ENCODE data around the gene WDR27.
"Not testable (repeated sequence)": the region's sequence is repeated elsewhere in the genome, so short reads cannot be mapped to it uniquely, and the experiment has no call there.

WDR27 gene

DNA sequence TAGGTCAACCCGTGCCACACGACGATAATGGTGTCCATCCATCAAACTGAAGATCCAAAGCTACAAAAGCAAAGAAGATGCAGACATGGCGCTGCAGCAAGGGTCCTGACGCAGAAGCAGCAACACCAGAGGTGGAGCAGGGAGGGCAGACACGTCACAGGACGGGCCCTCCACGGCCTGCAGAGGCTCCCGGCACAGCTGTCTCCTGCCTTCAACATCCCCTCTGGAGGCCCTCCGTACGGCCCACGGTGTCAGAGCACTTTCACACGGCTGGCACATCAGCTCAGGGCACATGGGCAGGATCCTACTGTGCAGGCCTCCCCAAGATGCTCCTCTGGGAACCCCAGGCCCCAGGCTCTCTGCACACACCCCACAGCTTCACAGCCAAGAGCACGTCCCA is 37.6 kb downstream of the WDR27 start:
- in situ Hi-C loops (cut with MboI; ENCODE audit: low sequenced_read_pairs) = no loop called here

DNA sequence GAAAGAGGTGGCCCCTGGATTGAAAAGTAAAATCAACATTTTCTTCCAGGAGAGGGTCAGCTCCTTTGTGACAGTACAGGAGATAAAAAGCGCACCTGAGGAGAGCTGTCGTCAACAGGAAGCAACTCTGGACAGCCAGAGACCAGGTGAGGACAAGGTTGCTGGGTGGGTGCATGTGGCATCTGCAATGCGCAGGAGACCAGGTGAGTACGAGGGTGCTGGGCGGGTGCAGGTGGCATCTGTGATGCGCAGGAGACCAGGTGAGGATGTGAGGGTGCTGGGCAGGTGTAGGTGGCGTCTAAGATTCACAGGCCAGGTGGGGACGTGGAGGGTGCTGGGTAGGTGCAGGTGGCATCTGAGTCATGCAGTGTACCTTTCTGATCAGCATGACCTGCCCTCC is 38.4 kb downstream of the WDR27 start:
- in situ Hi-C loops (cut with MboI; ENCODE audit: low sequenced_read_pairs) = no loop called here

DNA sequence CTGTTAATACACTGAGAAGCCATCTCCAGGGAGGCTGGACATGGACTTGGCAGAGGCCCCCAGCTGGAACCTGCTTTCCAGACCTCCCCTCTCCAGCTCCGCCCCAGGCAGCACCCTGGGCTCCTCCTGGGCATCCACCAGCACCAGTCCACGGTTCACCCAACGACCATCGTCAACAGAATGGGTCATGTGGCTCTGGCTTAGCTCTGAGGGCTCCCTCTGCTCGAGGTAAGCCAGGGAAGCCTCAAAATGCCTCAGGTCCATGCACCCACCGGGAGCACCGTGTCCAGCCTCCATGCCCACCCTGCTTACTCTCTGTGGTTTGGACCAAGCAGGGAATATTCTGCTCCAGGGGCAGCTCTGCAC is 40.5 kb downstream of the WDR27 start:
- in situ Hi-C loops (cut with MboI; ENCODE audit: low sequenced_read_pairs) = no loop called here

DNA sequence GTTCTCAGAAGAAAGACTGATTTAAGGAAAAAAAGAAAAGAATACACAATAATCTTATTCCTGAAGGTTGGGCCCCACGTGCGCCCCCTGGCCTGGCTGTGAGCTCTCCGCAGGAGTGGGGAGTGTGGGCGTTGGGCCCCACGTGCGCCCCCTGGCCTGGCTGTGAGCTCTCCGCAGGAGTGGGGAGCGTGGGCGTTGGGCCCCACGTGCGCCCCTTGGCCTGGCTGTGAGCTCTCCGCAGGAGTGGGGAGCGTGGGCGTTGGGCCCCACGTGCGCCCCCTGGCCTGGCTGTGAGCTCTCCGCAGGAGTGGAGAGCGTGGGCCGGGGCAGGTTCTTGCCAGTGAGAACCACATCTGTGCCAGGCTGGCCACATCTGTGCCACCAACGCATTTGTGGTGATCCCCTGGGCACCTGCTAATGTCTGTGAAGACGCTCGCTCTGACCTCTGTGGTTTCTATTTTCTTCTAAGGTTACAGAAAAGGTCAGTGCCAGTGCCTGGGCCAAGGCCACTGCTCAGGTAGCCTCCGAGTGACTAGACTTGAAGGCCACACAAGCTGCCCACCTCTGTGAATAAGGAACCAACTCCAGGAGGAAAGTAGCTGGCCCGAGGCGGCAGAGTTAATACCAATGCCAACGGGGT is 41.0 kb downstream of the WDR27 start:
- in situ Hi-C loops (cut with MboI; ENCODE audit: low sequenced_read_pairs) = no loop called here

DNA sequence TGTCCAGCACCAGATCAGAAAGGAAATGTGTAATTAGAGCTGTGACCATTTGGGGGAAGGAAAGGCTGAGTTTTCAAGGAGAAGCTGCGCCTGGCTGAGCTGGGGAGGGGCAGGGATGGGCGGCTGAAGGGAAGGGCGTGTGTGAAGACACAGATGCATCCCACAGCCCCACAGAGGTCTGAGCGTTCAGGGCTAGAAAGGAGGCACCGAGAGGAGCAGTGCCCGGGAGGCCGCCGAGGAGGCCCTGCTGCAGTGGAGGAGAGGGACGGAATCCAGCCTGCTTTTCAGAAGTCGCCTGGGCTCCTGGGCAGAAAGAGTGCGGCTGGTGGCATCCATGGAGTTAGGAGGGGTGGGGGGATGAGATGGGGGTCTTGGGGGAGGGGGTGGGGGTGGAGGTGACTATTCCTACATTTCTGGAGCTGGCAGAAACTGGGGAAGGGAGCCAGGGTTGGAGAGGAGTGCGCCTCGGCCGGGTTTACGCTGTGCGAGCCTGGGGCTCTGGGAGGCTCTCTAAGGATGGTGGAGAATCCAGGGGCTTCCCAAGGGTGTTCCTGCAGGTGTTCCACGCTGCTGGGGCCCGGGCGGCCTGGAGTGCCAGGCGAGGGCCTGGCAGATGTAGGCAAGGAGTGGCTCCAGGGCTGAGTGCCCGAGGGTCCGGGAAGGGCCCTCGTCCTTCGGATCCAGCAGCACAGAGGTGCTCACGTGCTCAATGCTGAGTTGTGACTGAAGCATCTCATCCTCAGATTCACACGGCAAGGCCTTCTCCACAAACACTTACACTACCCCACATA is 41.8 kb downstream of the WDR27 start:
- in situ Hi-C loops (cut with MboI; ENCODE audit: low sequenced_read_pairs) = no loop called here

DNA sequence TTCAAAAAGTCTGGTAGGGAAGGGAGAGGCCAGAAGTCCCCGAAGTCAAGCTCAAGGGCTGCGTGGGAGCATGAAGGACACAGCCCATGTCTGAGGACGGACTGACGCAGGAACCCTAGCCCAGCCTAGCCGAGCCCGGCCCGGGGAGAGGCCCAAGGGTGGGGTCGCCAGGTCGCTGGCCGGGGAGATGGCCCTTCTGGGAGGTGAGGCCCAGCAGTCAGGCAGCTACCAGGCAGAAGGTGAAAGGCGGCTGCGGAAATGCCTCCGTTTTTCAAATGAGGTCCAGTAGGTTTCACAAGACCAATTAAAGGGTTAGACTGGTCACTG is 44.6 kb downstream of the WDR27 start:
- in situ Hi-C loops (cut with MboI; ENCODE audit: low sequenced_read_pairs) = no loop called here

DNA sequence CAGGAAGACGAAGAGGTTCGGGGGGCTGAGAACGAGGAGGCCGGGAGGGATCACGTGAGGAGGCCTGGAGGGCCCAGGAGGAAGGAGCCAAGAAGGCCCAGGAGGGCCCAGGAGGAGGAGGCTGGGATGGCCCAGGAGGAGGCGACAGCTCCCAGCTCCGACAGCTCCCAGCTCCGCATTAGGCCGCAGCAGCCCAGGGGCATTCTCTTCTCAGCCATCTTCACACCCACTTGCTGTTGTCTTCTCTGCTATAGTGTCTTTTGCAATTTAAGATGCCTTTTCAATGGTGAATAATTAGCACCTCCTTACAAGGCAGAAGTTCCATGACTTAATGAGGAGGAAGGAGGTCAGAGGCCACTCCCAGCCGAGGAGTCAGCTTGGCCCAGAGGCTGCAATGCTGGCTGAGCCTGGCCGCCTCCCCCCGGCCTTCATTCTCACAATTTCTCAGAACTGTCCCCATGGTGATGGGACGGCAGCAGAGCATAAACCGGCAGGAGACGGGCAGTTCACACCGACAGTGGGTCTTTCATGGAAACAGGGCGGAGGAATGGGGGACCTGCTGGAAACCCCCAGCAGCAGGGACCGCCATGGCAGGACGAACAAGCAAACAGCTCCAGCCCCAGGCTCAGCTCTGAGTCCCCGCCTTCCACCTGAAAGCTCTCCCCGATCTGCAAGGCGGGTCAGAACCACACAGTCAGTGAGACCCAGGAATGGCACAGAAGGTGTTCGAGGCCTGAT is 45.1 kb downstream of the WDR27 start:
- in situ Hi-C loops (cut with MboI; ENCODE audit: low sequenced_read_pairs) = no loop called here

DNA sequence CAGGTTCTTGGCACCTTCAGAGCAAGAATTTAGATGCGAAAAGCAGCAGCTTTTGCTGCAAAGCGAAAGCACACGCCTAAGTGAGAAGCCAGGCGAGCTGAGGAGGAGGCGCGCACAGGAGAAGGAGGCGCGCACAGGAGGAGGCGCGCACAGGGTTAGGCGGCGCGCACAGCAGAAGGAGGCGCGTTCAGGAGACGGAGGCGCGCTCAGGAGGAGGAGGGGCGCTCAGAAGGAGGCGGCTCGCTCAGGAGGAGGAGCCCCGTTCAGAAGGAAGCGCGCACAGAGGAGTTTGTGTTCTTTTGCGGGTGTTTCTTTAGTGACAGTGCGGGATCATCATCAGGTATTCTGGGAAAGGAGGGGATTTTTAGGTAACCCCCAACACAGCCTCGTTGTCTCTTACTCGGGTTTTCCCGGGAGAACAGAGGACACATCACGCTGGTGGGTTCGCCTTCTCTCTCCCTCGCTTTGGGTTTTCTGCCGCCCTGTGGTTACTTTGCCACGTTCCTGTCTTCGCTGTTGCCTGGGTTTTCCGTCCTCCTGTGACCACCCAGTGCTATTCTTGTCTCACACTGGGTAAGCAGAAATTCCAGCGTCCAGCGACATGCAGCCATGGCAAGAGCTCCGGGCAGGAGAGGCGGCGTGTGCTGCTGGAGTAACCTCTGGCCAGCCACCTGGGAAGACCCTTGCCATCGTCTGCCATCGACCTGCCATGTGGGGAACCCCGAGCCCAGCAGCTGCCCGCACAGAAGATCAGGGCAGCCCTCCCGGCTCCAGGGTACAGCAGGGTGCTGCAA is 47.0 kb downstream of the WDR27 start:
- in situ Hi-C loops (cut with MboI; ENCODE audit: low sequenced_read_pairs) = no loop called here

DNA sequence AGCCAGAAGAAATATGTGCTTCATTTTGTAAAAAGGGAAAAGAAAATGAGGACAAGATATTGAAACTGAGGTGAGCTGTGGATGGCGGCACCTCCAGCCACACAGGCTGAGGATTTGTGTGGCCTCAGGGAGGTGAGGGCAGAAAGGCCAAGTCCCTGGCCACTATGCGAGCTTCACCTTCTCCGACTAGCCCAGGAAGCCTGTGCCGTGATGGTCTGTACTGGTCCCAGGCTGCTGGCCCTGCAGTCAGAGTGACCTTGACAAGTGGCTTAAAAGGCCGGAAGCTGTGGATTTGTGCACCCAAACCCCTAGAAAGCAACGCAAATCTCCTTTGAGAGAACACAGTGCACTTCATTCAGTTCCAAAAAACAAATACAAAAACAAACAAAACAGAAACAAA is 48.1 kb downstream of the WDR27 start:
- in situ Hi-C loops (cut with MboI; ENCODE audit: low sequenced_read_pairs) = no loop called here

DNA sequence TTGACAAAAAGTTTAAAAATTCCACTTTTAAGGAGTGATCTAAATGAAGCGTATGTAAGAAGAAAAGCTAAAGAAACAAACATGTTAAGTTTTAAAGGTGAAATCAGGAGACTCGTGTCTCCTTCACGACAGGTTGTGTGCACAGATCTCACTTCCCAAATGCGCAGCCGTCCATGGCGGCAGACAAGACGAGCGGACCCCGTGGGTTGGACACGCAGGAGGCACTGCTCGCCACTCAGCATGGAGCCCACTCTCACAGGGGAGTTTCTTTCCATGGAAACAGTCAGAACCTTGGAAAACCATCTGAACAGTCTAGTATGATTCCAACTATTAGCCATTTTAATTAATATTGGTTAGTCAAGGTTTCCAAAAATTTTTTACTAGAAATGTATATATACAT is 48.9 kb downstream of the WDR27 start:
- in situ Hi-C loops (cut with MboI; ENCODE audit: low sequenced_read_pairs) = no loop called here

DNA sequence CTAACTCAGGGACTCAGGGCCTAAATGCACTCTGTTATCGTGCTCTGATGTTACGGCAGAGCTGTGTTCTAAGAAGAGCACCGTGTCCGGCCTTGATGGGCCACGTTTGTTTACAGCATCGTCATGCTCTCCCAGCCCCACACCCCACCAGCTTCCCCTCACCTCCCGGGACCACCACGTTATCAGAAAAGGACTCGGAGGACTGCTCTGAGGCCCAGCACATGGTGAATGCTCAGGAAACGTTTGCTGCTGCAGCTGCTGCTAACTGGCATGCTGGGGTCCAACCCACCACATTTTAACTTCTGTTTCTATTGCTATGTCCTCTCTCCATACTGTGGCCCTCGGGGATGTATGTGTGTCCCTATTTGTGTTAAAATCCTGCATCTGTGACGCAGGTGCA is 50.3 kb downstream of the WDR27 start:
- in situ Hi-C loops (cut with MboI; ENCODE audit: low sequenced_read_pairs) = no loop called here

DNA sequence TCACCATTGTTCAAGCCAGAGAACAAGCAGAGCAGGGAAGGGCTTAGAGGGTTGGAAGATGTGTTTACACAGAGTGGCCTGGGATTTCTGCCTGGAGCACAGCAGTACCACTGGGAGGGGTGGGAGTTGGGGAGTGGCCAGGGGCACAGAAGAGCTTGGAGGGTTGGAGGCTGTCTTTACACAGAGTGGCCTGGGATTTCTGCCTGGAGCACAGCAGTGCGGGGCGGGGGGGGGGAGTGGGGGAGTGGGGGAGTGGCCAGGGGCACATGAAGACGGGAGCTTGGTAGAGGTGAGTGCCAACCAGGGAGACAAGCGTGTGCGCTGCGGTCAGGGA is 50.9 kb downstream of the WDR27 start:
- in situ Hi-C loops (cut with MboI; ENCODE audit: low sequenced_read_pairs) = no loop called here

DNA sequence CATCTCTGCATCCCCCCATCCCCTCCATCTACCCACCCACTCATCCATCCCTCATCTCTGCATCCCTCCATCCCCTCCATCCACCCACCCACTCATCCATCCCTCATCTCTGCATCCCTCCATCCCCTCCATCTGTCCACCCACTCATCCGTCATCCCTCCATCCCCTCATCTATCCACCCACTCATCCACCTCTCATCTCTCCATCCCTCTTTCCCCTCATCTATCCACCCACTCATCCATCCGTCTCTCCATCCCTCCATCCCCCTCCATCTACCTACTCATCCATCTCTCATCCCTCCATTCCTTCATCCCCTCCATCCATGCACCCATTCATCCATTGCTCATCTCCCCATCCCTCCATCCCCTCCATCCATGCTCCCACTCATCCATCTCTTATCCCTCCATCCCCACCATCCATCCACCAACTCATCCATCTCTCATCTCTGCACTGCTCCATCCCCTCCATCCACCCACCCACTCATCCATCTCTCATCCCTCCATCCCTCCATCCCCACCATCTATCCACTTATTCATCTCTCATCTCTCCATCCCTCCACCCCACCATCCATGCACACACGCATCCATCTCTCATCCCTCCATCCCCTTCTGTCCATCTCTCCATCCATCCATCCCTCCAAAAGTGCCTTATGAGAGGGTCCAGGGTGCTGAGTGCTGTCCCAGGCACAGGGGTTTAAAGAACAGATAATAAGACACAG is 51.4 kb downstream of the WDR27 start:
- in situ Hi-C loops (cut with MboI; ENCODE audit: low sequenced_read_pairs) = no loop called here

DNA sequence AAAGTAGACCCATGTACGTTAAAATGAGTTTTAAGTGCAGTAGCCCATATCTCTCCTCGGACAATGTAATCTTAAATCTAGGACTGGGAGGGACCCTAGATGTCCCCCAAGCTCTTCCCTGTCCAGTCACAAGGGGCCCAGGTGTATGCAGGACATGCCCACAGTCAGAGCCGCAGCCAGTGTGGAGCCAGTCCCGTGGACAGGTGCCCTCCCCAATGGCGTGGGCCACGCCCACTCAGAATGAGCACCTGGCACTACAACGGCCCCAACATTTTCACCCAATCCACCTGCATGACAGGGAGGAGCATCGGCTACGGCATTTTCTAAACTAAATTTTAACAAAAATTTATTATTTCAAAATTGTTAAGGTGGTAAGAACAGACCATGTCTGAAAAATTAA is 53.2 kb downstream of the WDR27 start:
- in situ Hi-C loops (cut with MboI; ENCODE audit: low sequenced_read_pairs) = no loop called here

DNA sequence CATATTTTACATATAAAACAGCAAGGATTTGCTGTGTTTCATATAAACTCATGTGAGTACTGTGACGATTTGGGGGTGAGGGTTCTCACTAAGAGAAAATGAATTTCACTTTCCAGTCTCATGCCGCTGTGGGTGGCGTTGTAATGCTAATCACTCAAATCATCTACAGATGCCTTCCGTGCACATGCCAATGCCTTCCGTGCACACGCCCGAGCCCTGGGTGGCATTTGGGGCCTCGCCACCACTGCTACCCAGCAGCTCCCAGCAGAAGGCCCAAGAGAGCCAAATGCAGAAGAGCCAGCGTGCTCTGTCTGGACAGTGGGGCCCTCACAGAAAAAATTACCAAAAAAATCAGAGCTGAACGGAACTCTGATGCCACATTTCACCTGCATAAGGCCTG is 53.7 kb downstream of the WDR27 start:
- in situ Hi-C loops (cut with MboI; ENCODE audit: low sequenced_read_pairs) = no loop called here

DNA sequence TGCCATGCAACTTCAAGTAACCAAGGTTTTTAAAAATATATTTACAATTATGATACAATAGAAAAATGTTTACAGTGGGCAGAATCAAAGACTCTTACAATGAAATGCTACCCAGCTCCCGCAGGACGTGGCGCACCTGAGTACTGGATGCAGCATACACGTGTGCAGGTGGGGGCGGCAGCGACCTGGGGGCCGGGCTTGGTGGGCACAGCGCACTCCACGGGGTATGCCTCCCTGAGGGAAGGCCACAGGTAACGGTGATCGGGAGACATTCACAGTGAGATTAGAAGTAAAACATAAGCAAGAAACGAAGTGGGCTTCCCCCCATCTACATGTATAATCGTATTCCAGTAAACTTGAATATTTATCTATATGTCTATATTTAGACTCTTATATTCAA is 54.2 kb downstream of the WDR27 start:
- in situ Hi-C loops (cut with MboI; ENCODE audit: low sequenced_read_pairs) = no loop called here

DNA sequence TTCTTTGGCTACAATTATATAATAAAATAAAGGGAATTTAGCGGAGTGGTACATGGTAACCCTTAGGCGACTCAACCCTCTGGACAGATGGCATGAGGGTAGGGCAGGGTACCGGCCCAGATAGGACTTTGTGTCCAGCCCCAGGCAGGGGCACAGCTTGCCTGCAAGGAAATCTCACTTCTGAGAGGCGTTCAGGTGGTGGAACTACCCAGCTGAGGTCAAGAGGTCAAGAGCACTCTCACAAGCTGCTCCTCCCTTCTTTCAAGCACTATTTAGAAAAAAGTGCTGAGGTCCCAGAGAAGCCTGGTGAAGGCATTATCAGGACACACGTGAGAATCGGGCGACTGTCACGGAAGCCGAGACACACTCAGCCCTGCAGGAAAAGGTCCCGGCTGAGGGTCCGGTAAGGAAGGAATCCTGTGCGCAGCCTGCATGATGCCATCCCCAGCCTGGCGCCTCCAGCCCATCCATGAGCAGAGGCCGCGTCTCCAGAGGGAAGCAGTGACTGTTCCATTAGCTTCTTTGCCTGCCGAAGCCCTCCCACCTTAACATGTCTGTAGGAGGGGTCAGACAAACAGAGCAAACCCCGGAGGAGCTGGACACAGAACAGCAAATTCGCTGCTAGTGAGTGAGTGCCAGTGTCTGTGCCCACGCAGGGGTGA is 54.8 kb downstream of the WDR27 start:
- in situ Hi-C loops (cut with MboI; ENCODE audit: low sequenced_read_pairs) = no loop called here

DNA sequence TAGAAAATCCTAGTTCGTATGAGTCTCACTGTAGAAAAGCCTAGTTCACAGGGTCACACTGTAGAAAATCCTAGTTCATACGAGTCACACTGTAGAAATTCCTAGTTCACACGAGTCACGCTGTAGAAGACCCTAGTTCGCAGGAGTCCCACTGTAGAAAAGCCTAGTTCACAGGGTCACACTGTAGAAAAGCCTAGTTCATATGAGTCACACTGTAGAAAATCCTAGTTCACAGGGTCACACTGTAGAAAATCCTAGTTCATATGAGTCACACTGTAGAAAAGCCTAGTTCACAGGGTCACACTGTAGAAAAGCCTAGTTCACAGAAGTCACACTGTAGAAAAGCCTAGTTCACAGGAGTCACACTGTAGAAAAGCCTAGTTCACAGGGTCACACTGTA is 56.4 kb downstream of the WDR27 start:
- in situ Hi-C loops (cut with MboI; ENCODE audit: low sequenced_read_pairs) = not testable (repeated sequence)

DNA sequence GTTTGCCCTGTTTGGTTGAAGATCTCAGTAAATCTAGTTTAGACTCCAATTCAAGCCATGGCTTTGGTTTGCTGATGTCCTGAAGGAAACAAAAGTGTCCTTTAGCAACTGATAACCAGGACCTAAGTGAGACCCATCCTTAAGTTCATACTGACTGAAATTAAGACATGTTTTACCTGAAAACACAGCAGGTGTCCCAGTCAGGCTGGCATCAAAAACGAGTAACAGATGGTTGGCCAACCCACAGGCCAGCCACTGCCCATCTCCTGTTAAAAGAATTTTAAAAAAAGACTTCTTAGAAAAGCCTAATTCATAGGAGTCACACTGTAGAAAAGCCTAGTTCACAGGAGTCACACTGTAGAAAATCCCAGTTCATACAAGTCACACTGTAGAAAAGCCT is 58.3 kb downstream of the WDR27 start:
- in situ Hi-C loops (cut with MboI; ENCODE audit: low sequenced_read_pairs) = no loop called here

DNA sequence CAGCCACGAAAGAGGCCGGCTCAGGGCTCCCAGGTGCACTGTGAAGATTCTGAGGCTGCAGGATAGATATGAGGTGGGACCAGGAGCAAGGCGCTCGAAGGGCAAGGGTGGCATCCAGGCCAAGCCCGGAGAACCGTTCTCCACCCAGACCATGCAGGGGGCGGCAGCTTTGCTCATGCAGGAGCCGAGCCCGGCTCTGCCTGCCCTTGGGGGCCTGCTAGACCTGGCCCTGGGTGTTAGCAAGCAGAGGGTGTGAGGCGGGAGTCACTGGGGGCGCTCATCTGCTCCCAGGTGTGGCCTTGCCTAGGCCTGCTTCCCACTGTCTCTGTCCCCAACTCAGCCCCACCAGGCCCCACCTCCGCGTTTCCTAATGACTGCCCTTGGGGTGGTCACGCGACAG is 59.4 kb downstream of the WDR27 start:
- in situ Hi-C loops (cut with MboI; ENCODE audit: low sequenced_read_pairs) = no loop called here
